Stomach (tissue), 9 donors: Measurements from ENCODE around the gene EML4. TPM values are rescaled to one million over a fixed set of nuclear protein-coding genes. Genes with fewer than 3 reads are reported as not detected.

Experiments used
- DNase-seq, 2 donors: peaks; one replicate each; pipeline versions ENCODE4 v3.0.0 to v3.0.0-alpha.2; 2013 to 2019
- H3K27ac ChIP-seq, 5 donors: fragments of 200-600 bp in 4 of 5; sonication (generic) in 4 of 5; one replicate each; pipeline ENCODE4 v1.5.1; 2013 to 2019; ENCODE audit warnings: mild to moderate bottlenecking in 1 of 5, moderate library complexity in 1 of 5
- H3K27me3 ChIP-seq, 3 donors: fragments of 200-600 bp; sonication (generic); one replicate each; pipeline ENCODE4 v1.5.1; 2017 to 2019; ENCODE audit warnings: mixed run types in 1 of 3
- H3K36me3 ChIP-seq, 4 donors: fragments of 200-600 bp; sonication (generic); 1 replicate in 3 of 4; 2 replicates in 1 of 4; pipeline ENCODE4 v1.5.1; 2016 to 2019
- H3K4me1 ChIP-seq, 4 donors: fragments of 200-600 bp; sonication (generic); one replicate each; pipeline ENCODE4 v1.5.1; 2016 to 2019
- H3K4me3 ChIP-seq, 4 donors: fragments of 200-600 bp; sonication (generic) in 3 of 4; one replicate each; pipeline ENCODE4 v1.5.1; 2016 to 2019; ENCODE audit warnings: mild to moderate bottlenecking in 1 of 4
- H3K9me3 ChIP-seq, 4 donors: fragments of 200-600 bp; sonication (generic); one replicate each; pipeline ENCODE4 v1.5.1; 2016 to 2019
- EP300 ChIP-seq: sonication (generic); formaldehyde crosslinking; IDR thresholded peaks from one replicate; pipeline ENCODE4 v1.6.1; 2017; ENCODE audit warnings: antibody characterized with exemption
- POLR2A ChIP-seq, 4 donors: fragments of 450-650 bp; IDR thresholded peaks; one replicate each; pipeline ENCODE4 v1.6.1; 2016; ENCODE audit warnings: antibody characterized with exemption in 4 of 4, control low read depth in 2 of 4, mild to moderate bottlenecking in 1 of 4, moderate library complexity in 1 of 4
- POLR2AphosphoS5 ChIP-seq, 3 donors: sonication (generic); formaldehyde crosslinking; IDR thresholded peaks; one replicate each; pipeline ENCODE4 v1.6.1; 2016; ENCODE audit warnings: antibody characterized with exemption in 3 of 3
- WGBS, 5 donors: extraction: QIAGEN DNeasy Blood & Tissue Kit in 3 of 5; methylation state at CpG; one replicate each; pipeline versions ENCODE4 v1.1.5 to v1.1.7; 2013 to 2018; 5-methylcytosine and 5-hydroxymethylcytosine counted together
- intact Hi-C: fragments of 100-400 bp; cut with DNase I; formaldehyde crosslinking; loops from one replicate; pipeline ENCODE4 v1.15.1; 2023; ENCODE audit warnings: low total_unique reads
- polyA plus RNA-seq, 3 donors: library from polyadenylated mRNA; stranded (reverse); fragments of 200-250 nt; gene quantifications; one replicate each; pipeline ENCODE4 v1.2.3, GENCODE V29; 2013
- total RNA-seq, 5 donors: library from RNA; depleted of rRNA; stranded (reverse); fragments of >200 nt; gene quantifications; one replicate each; pipeline versions ENCODE4 v1.1.0 to v1.2.3, GENCODE V29; 2014 to 2016
- TF ChIP-seq, protein P1 (sequence below), 7 experiments: fragments of 450-650 bp in 4 of 7; fragments of 200-600 bp in 3 of 7; sonication (generic) in 3 of 7; IDR thresholded peaks; one replicate each; pipeline ENCODE4 v1.5.1; 2016 to 2019; ENCODE audit warnings: antibody characterized with exemption in 7 of 7, control low read depth in 2 of 7, mild to moderate bottlenecking in 1 of 7
- donor health status: healthy with polysubstance abuse.
- donor health status: Bipolar disorder and iron deficiency.
- donor health status: healthy.

Gene EML4
- total and polyA plus RNA-seq, 8 donors = 10.2 to 292 (median 28.6) TPM

DNA sequence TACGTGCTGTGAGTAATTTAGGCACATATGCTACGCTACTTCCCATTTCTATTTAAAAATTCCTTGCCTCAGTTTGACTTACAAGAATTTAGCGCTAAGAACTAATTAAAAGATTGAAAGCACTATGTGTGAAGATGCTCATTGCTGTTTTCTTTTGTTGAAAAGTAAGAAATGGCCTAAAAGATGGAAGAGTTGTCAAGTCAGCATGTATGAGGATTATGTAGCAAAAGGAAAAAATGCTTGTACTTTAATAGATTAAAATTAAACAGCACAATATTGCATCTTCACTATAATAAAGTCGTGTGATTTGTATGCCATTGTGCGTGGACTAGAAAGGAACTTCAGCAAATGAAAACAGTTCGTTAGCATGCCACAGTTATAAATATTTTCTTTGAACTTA, 114.9 kb downstream of the EML4 start:
- no peak for DNase-seq
- H3K27me3 ChIP-seq = no peaks in the 10 kb centered on the region
- WGBS, 5 donors = 82 to 89% (median 82%) methylated on average over 6 of the region's 6 CpGs
- TF ChIP-seq POLR2AphosphoS5 (IDR thresholded peaks at IDR 0.05) = no peak
- no peak for TF ChIP-seq EP300
- TF ChIP-seq, protein P1, sequence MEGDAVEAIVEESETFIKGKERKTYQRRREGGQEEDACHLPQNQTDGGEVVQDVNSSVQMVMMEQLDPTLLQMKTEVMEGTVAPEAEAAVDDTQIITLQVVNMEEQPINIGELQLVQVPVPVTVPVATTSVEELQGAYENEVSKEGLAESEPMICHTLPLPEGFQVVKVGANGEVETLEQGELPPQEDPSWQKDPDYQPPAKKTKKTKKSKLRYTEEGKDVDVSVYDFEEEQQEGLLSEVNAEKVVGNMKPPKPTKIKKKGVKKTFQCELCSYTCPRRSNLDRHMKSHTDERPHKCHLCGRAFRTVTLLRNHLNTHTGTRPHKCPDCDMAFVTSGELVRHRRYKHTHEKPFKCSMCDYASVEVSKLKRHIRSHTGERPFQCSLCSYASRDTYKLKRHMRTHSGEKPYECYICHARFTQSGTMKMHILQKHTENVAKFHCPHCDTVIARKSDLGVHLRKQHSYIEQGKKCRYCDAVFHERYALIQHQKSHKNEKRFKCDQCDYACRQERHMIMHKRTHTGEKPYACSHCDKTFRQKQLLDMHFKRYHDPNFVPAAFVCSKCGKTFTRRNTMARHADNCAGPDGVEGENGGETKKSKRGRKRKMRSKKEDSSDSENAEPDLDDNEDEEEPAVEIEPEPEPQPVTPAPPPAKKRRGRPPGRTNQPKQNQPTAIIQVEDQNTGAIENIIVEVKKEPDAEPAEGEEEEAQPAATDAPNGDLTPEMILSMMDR (IDR thresholded peaks at IDR 0.05) = no peak
- no peak for TF ChIP-seq POLR2A (IDR thresholded peaks at IDR 0.05)
- no peak overlapping the region for H3K4me3 ChIP-seq
- H3K4me1 ChIP-seq = peaks cover 0 to 15% (median 8%) of the 10 kb centered on the region in 4 donors
- no peaks in the 10 kb centered on the region for H3K9me3 ChIP-seq
- H3K36me3 ChIP-seq = peaks cover 6 to 60% (median 57%) of the 10 kb centered on the region in 4 donors
- no peak overlapping the region for H3K27ac ChIP-seq
- intact Hi-C loops = no loop called here

DNA sequence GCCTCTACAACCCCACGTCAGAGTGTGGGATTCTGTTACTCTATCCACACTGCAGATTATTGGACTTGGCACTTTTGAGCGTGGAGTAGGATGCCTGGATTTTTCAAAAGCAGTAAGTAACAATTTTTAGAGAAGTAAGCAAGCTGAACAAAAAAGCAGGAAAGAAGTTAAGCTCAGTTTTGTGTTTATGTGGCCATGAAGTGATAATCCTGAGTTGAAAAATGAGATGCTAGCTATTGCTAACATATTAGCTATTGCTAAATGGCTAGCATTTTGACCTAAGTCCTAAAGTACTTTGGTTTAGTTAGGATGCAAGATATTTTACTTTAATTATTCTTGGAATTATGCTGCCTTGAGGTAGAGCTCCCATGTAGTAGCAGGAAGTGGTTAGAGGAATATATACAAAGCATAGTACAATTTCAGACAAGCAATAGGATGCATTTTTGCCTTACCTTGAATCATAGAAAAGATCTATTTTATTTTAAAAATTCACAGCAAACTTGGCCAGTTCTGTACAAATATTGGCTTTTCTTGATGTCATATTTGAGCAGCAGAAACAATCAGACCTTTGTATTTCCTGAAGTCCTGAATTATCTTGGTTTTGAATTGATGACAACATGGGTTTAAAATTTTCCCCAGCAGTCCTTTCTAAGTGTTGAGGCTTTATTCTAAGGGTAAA, 117.3 kb downstream of the EML4 start:
- H3K36me3 ChIP-seq = peaks cover 0 to 66% (median 57%) of the 10 kb centered on the region in 4 donors
- H3K9me3 ChIP-seq = no peaks in the 10 kb centered on the region
- DNase-seq = peak in 1 of 2 donors; percentile 18
- no peak for TF ChIP-seq POLR2AphosphoS5 (IDR thresholded peaks at IDR 0.05)
- TF ChIP-seq, protein P1 (IDR thresholded peaks at IDR 0.05) = no peak
- TF ChIP-seq POLR2A (IDR thresholded peaks at IDR 0.05) = no peak
- no peak for TF ChIP-seq EP300
- peaks cover 0 to 15% (median 8%) of the 10 kb centered on the region in 4 donors for H3K4me1 ChIP-seq
- no peaks in the 10 kb centered on the region for H3K27me3 ChIP-seq
- 50 to 86% (median 68%) methylated on average over 2 of the region's 2 CpGs for WGBS, 5 donors
- peak overlapping the region in 1 of 5 donors; percentile 20 for H3K27ac ChIP-seq
- intact Hi-C loops = no loop called here
- no peak overlapping the region for H3K4me3 ChIP-seq

DNA sequence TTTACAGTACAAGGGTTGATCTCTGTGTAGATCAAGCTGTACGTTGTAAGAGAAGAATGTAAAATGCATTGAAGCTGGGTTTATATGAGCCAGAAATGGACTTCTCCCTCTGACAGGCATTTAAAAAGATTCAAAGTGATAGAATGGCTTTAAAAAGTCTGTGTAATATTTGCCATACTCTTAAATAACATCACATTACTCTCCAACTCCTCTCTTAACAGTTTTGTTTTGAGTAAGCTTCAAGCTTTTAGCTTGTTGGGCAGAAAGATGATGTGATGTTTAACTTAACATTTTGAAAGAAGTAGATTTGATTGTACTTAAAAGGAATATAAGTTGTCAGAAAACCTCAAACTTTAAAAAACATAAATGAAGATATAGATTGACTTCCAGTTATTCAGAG, 119.7 kb downstream of the EML4 start:
- H3K36me3 ChIP-seq = peaks cover 0 to 60% (median 55%) of the 10 kb centered on the region in 4 donors
- intact Hi-C loops = no loop called here
- no peaks in the 10 kb centered on the region for H3K9me3 ChIP-seq
- WGBS, 5 donors = 67 to 97% (median 88%) methylated on average over 1 of the region's 1 CpG
- no peak overlapping the region for H3K4me3 ChIP-seq
- no peaks in the 10 kb centered on the region for H3K27me3 ChIP-seq
- peaks cover 0 to 10% (median 7%) of the 10 kb centered on the region in 4 donors for H3K4me1 ChIP-seq
- H3K27ac ChIP-seq = no peak overlapping the region
- DNase-seq = no peak
- TF ChIP-seq, protein P1 (IDR thresholded peaks at IDR 0.05) = no peak
- TF ChIP-seq EP300 = no peak
- no peak for TF ChIP-seq POLR2A (IDR thresholded peaks at IDR 0.05)
- no peak for TF ChIP-seq POLR2AphosphoS5 (IDR thresholded peaks at IDR 0.05)

DNA sequence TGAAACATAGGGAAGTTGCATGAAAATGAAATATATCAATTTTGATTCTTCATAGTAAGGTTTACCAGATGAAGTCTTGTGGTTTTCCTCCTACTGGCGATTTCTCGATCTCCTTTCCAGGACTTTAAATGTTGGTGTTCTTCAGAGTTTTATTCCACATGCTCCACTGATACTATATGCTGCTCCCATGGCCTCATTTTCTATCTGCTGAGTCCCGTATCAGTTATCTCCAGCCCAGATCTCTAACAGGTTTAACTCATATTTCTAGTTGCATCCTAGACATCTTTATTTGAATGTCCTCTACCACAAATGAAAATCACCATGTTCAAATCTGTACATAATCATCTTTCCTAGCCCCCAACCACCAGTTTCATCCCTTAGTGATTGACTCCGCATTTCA, 120.1 kb downstream of the EML4 start:
- 86 to 88% (median 87%) methylated on average over 4 of the region's 4 CpGs for WGBS, 5 donors
- H3K9me3 ChIP-seq = no peaks in the 10 kb centered on the region

More for the DNA sequence above, 120.1 kb downstream of the EML4 start:
- no peak for DNase-seq
- H3K4me3 ChIP-seq = no peak overlapping the region
- H3K4me1 ChIP-seq = peaks cover 0 to 10% (median 7%) of the 10 kb centered on the region in 4 donors
- TF ChIP-seq POLR2AphosphoS5 (IDR thresholded peaks at IDR 0.05) = no peak
- TF ChIP-seq, protein P1 (IDR thresholded peaks at IDR 0.05) = no peak
- TF ChIP-seq EP300 = no peak
- no peak for TF ChIP-seq POLR2A (IDR thresholded peaks at IDR 0.05)
- peaks cover 0 to 59% (median 55%) of the 10 kb centered on the region in 4 donors for H3K36me3 ChIP-seq
- intact Hi-C loops = no loop called here
- no peak overlapping the region for H3K27ac ChIP-seq
- H3K27me3 ChIP-seq = no peaks in the 10 kb centered on the region
